Astrocyte of the spinal cord (primary cell): ENCODE results near the gene CCDC134.
"Not testable (repeated sequence)": the region's sequence is repeated elsewhere in the genome, so short reads cannot be mapped to it uniquely, and the experiment has no call there.

ENCODE experiments used
- DNase-seq: peaks from one replicate; pipeline ENCODE4 v3.0.0; 2011; ENCODE audit warnings: low read depth, low spot score
- H3K4me3 ChIP-seq: 2 replicates; pipeline ENCODE4 v1.5.1; 2011; ENCODE audit warnings: low read depth, mild to moderate bottlenecking, low read length, moderate library complexity
- CTCF ChIP-seq: IDR thresholded peaks from 2 replicates; pipeline ENCODE4 v1.5.1; 2012; ENCODE audit warnings: low read depth, mild to moderate bottlenecking, low read length, inconsistent platforms
- in situ Hi-C: cut with HindIII; loops from 2 replicates; pipeline ENCODE4 v1.10.0; 2017; ENCODE audit warnings: low sequenced_read_pairs

CCDC134 gene

GRCh38 chr22:41831828-41832552 is 31.5 kb downstream of the CCDC134 start:
- peak; percentile 45 for DNase-seq
- peak overlapping the region; percentile 68 for H3K4me3 ChIP-seq
- TF ChIP-seq CTCF: no peak
- in situ Hi-C loops: no loop called here

- peak; percentile 100 for DNase-seq
- no peak for TF ChIP-seq CTCF
- peak within 1 kb of the TSS; percentile 68 for H3K4me3 ChIP-seq
- in situ Hi-C loops: no loop called here
Measured at GRCh38 chr22:41832553-41833368, 32.3 kb downstream of the CCDC134 start, which contains the start of gene SREBF2. Gene SREBF2, plus strand, starts transcription at chr22:41833105. Its CDS starts 166 bp downstream, at chr22:41833271.

- no peak for DNase-seq
- peak overlapping the region; percentile 68 for H3K4me3 ChIP-seq
- no peak for TF ChIP-seq CTCF
- in situ Hi-C loops: no loop called here
Measured at GRCh38 chr22:41833369-41834004, 33.0 kb downstream of the CCDC134 start.

- no peak for DNase-seq
- no peak for TF ChIP-seq CTCF
- in situ Hi-C loops: no loop called here
- H3K4me3 ChIP-seq: peak overlapping the region; percentile 68
Measured at GRCh38 chr22:41834005-41834944, 33.8 kb downstream of the CCDC134 start.

- DNase-seq, in situ Hi-C loops: not testable (repeated sequence)
Measured at GRCh38 chr22:41835462-41835861, 35.0 kb downstream of the CCDC134 start.

GRCh38 chr22:41836551-41836950 is 36.1 kb downstream of the CCDC134 start:
- H3K4me3 ChIP-seq: no peak overlapping the region
- TF ChIP-seq CTCF: no peak
- no peak for DNase-seq
- in situ Hi-C loops: no loop called here

More at GRCh38 chr22:41835462-41835861, 35.0 kb downstream of the CCDC134 start:
- H3K4me3 ChIP-seq: not testable (repeated sequence)
